Naive thymus-derived CD8-positive, alpha-beta T cell (primary cell): Measurements from ENCODE around the gene OS9. TPM values are rescaled to one million over a fixed set of nuclear protein-coding genes. Genes with fewer than 3 reads are reported as not detected.

ENCODE experiments used
- ATAC-seq, 2 donors: fragments of 150-1000 bp; cut with Tn5 transposase in 1 of 2; sonication (Bioruptor Pico), chemical (Tn5 transposase) in 1 of 2; 1 replicate in 1 of 2; 2 replicates in 1 of 2; pipeline ENCODE4 v1.10.0; 2021; ENCODE audit warnings: mild to moderate bottlenecking in 2 of 2, moderate library complexity in 2 of 2
- POLR2A ChIA-PET: fragments of 350-600 bp; sonication (Branson Sonifier 250); formaldehyde crosslinking; loops from one replicate; lab custom pipeline; 2021; ENCODE audit warnings: antibody characterized with exemption; lab: Charles Lee
- DNase-seq, 10 donors: peaks; one replicate each; pipeline versions ENCODE4 v3.0.0 to v3.0.0-alpha.2; 2020 to 2022
- H3K27ac Mint-ChIP-seq, 10 donors: one replicate each; pipeline ENCODE4 v1.8.0; 2020 to 2022; ENCODE audit warnings: mild to moderate bottlenecking in 10 of 10, mixed read lengths in 10 of 10, moderate library complexity in 4 of 10, inconsistent platforms in 1 of 10
- H3K27me3 Mint-ChIP-seq, 5 donors: one replicate each; pipeline ENCODE4 v1.8.0; 2021 to 2022; ENCODE audit warnings: mixed read lengths in 5 of 5
- H3K36me3 Mint-ChIP-seq, 3 donors: one replicate each; pipeline ENCODE4 v1.8.0; 2020 to 2022; ENCODE audit warnings: mixed read lengths in 3 of 3, mild to moderate bottlenecking in 2 of 3, inconsistent platforms in 1 of 3
- H3K4me1 Mint-ChIP-seq, 4 donors: one replicate each; pipeline ENCODE4 v1.8.0; 2021 to 2022; ENCODE audit warnings: mixed read lengths in 4 of 4
- H3K4me3 Mint-ChIP-seq, 10 donors: one replicate each; pipeline ENCODE4 v1.8.0; 2020 to 2022; ENCODE audit warnings: mild to moderate bottlenecking in 10 of 10, mixed read lengths in 10 of 10, moderate library complexity in 6 of 10, inconsistent platforms in 1 of 10
- H3K9me3 Mint-ChIP-seq, 9 donors: one replicate each; pipeline ENCODE4 v1.8.0; 2020 to 2022; ENCODE audit warnings: mixed read lengths in 9 of 9, mild to moderate bottlenecking in 3 of 9, inconsistent platforms in 1 of 9, moderate library complexity in 1 of 9
- polyA plus RNA-seq, 3 donors: library from polyadenylated mRNA; unstranded; fragments of 300-500 nt; fragmentation: Illumina TruSeq; gene quantifications; one replicate each; pipeline ENCODE4 v1.2.3, GENCODE V29; 2021
- total RNA-seq, 8 experiments: library from RNA in 2 of 8; stranded (reverse) in 2 of 8; gene quantifications; one replicate each; pipeline ENCODE4 v1.2.3 and lab custom pipeline; 2021 to 2026

Gene OS9
- total and polyA plus RNA-seq, 5 experiments from 2014 or later = 53.6 to 166 (median 56.3) TPM

DNA sequence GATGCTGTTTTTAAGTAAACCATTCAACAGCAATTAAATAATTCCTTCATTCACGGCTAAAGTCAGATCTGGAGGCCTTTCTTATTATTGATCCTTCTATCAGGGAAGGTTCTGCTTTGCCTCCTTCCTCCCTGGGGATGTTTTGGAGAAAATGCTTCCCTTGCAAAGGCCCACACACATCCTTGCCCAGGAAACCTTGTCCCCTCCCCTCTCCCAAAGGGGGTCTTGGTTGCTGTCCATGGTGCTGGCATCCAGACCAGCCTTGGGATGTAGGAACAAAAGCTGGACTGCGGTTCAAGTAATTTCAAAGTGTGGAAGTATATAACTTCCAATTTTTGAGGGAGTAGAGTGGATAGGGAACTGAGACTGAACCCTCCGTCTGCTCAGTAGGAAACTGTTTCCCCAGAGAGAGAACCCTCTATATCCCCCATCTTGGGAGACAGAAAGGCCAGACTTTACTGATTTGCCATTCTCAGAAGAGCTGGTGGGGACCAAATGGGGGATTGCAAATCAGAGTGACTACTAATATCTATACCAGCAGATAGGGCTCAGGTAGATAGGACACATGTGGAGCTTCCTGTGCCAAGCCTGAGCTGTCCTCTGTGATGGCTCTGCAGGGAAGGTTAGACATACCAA, 66.5 kb downstream of the OS9 start:
- no peak for ATAC-seq

DNA sequence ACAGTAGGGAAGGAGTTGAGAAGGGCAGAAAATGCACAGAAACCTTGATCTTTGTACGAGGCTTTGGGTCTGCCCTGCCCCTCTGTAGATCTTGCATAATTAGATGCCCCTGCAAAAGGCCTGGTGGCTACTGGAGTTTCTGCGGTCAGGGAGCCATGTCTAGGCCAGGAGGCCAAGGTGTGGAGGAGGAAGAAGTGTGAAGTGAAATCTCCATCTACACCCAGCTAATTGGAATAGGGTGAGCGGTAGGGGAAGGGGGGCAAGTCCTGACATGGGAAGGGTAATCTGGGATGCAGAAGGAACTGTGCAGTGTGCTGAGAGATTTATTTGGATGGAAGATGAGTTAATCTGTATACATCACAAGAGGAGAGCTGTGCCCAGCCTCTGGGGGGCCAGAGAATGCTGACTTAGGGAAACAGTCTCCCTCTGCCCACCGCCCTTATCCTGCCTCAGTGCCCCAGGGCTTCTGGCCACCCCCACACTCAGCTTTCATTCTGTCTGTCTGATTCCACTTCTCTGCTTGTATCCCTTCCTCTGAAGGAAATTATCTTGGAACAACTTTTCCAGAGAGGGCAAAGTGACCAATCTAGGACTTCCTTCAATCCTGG, 67.6 kb downstream of the OS9 start:
- POLR2A ChIA-PET = interaction anchor here (0.9 kb wide), 1 partner anchor 22 kb away, joined by 5 read pairs; no protein-coding TSS in a partner anchor
- Mint-ChIP-seq H3K27ac (no peak overlapping the region), H3K4me3 (no peak overlapping the region), H3K27me3 (peaks cover 4 to 23% (median 14%) of the 10 kb centered on the region in 5 donors), H3K9me3 (no peaks in the 10 kb centered on the region), H3K4me1 (peaks cover 30 to 59% (median 54%) of the 10 kb centered on the region in 4 donors), H3K36me3 (peaks cover 0 to 26% (median 0%) of the 10 kb centered on the region in 3 donors)
- DNase-seq (no peak), ATAC-seq (no peak)

More for the DNA sequence above, 66.5 kb downstream of the OS9 start:
- Mint-ChIP-seq H3K9me3 (no peaks in the 10 kb centered on the region), H3K4me1 (peaks cover 32 to 58% (median 52%) of the 10 kb centered on the region in 4 donors), H3K4me3 (no peak overlapping the region), H3K27me3 (peaks cover 0 to 16% (median 7%) of the 10 kb centered on the region in 5 donors), H3K36me3 (peaks cover 0 to 26% (median 0%) of the 10 kb centered on the region in 3 donors), H3K27ac (peak overlapping the region in 2 of 10 donors; percentile 38 to 50)
- DNase-seq = no peak
- POLR2A ChIA-PET = interaction anchor here (0.8 to 2.0 kb wide), 3 partner anchors 12 to 145 kb away, joined by 3 to 7 read pairs (median 5); partner anchors contain the start of genes EEF1AKMT3 and METTL1

- H3K27ac Mint-ChIP-seq = no peak overlapping the region
- POLR2A ChIA-PET = interaction anchor here (0.6 kb wide), 1 partner anchor 1936 kb away, joined by 3 read pairs; no protein-coding TSS in a partner anchor
- H3K4me1 Mint-ChIP-seq = peaks cover 28 to 55% (median 51%) of the 10 kb centered on the region in 4 donors
- peaks cover 5 to 27% (median 17%) of the 10 kb centered on the region in 5 donors for H3K27me3 Mint-ChIP-seq
- ATAC-seq (no peak), DNase-seq (no peak)
- H3K36me3 Mint-ChIP-seq = peaks cover 0 to 19% (median 0%) of the 10 kb centered on the region in 3 donors
- no peaks in the 10 kb centered on the region for H3K9me3 Mint-ChIP-seq
- H3K4me3 Mint-ChIP-seq = no peak overlapping the region
Observed at GRCh38 chr12:57762463-57762862, 68.5 kb downstream of the OS9 start.

DNA sequence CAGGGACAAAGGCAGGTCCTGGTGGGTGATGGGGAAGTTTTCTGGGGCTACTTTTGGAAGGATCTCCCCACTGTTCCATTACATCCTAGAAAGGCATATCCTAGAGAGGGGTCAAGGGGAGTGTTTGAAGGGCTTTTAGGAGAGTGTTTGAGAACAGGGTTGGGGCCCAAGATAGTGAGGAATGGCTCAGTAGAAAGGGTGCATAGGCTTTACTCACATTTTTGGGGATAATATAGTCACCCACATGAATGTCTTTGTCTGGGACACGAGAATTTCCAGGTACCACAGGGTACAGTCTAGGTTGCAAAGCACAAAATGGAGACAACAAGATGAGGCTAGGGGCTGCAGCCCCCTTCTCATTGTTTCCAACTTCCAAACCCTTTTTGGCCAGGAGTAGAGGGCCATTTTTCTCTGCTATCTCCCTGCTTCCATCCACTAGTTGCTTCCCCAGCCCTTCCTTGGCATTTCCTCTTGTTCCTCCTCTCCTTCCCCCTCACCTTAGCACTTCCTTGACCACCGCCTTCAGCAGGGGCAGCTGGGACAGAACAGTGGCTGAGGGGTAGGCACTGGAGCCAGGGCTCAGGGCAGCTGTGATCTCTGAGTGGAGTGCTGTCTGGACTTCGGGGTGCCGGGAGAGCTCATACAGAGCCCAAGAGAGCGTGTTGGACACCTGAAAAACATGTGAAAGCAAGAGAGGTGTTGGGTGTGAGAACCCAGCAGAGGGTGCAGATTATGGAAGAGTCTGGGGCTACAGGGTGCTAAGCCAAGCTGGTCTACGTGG, 70.1 kb downstream of the OS9 start:
- peaks cover 0 to 16% (median 1%) of the 10 kb centered on the region in 3 donors for H3K36me3 Mint-ChIP-seq
- H3K27ac Mint-ChIP-seq = peak overlapping the region in 6 of 10 donors; percentile 34 to 75 (median 60)
- ATAC-seq (no peak), DNase-seq (no peak)
- POLR2A ChIA-PET = interaction anchor here (1.0 to 3.0 kb wide), 5 partner anchors 8 to 133 kb away, joined by 3 to 17 read pairs (median 4); partner anchors contain the start of genes CTDSP2 and TSFM
- H3K9me3 Mint-ChIP-seq = no peaks in the 10 kb centered on the region
- peaks cover 25 to 46% (median 42%) of the 10 kb centered on the region in 4 donors for H3K4me1 Mint-ChIP-seq
- H3K27me3 Mint-ChIP-seq = peaks cover 5 to 27% (median 17%) of the 10 kb centered on the region in 5 donors
- peak overlapping the region; percentile 83 to 94 (median 88) for H3K4me3 Mint-ChIP-seq

DNA sequence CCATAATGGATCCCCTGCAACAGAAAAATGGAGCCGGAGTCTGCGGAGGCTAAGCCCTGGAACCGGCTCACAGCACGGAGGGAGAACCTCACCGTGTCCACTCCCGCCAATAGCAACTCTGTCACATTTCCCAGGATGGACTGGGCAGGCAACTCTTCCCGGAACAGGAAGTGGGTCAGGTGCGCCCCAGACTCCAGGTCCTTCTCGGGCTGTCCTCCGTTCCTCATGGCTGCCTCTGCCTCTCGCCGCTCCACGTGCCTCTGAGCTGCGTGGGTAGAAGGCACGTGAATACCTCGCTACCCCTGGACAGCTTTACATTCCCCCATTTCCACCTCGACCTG, 70.7 kb downstream of the OS9 start:
- peaks cover 22 to 41% (median 37%) of the 10 kb centered on the region in 4 donors for H3K4me1 Mint-ChIP-seq
- H3K4me3 Mint-ChIP-seq = peak overlapping the region; percentile 83 to 94 (median 88)
- H3K27me3 Mint-ChIP-seq = peaks cover 5 to 27% (median 17%) of the 10 kb centered on the region in 5 donors
- DNase-seq (no peak), ATAC-seq (peak; percentile 18 to 24)
- peak overlapping the region in 3 of 10 donors; percentile 28 to 67 (median 37) for H3K27ac Mint-ChIP-seq
- no peaks in the 10 kb centered on the region for H3K9me3 Mint-ChIP-seq
- peaks cover 0 to 14% (median 3%) of the 10 kb centered on the region in 3 donors for H3K36me3 Mint-ChIP-seq
- POLR2A ChIA-PET = interaction anchor here (1.0 to 3.0 kb wide), 6 partner anchors 8 to 132 kb away, joined by 3 to 17 read pairs (median 4); partner anchors contain the start of genes CTDSP2 and TSFM

DNA sequence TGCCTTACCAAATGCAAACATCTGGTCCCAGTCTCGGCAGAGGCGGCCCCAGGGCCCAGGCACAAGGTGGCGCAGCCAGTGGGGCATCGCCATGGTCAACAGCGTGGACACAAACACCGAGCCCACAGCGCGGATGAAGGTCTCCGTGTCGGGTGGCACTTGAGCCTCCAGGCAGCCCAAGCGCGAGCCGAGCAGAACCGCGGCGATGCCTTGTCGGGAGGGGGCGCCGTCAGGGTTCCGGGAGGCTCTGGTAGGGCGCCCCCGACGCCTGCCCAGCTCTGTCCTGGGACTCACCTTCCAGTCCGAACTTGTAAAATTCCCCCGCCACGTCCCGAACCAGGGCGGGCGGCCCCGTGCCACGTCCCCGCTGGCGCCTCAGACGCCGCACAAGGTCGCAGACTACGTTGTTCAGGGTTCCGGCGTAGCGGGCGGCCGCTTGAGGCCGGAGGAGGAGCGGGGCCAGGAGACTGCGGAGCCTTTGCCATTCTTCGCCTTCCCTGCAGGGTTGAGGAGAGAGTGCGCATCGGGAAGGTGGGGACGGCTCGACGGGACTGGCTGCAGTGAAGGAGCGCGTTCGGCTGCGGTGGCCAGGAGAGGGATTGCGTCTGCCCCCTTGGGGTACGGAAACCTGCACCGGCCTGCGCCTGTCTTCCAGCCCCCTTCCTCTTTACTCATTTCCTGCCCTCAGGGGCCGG, 71.2 kb downstream of the OS9 start:
- Mint-ChIP-seq H3K27me3 (peaks cover 5 to 27% (median 17%) of the 10 kb centered on the region in 5 donors), H3K9me3 (no peaks in the 10 kb centered on the region), H3K36me3 (peaks cover 0 to 14% (median 3%) of the 10 kb centered on the region in 3 donors), H3K27ac (peak overlapping the region in 7 of 10 donors; percentile 18 to 78 (median 37)), H3K4me3 (peak overlapping the region; percentile 83 to 94 (median 88)), H3K4me1 (peaks cover 20 to 43% (median 34%) of the 10 kb centered on the region in 4 donors)
- DNase-seq (peak in 8 of 10 donors; percentile 35 to 67 (median 46)), ATAC-seq (peak; percentile 79 to 81)
- POLR2A ChIA-PET = interaction anchor here (1.0 to 3.0 kb wide), 6 partner anchors 9 to 131 kb away, joined by 3 to 17 read pairs (median 4); partner anchors contain the start of genes CTDSP2 and TSFM

DNA sequence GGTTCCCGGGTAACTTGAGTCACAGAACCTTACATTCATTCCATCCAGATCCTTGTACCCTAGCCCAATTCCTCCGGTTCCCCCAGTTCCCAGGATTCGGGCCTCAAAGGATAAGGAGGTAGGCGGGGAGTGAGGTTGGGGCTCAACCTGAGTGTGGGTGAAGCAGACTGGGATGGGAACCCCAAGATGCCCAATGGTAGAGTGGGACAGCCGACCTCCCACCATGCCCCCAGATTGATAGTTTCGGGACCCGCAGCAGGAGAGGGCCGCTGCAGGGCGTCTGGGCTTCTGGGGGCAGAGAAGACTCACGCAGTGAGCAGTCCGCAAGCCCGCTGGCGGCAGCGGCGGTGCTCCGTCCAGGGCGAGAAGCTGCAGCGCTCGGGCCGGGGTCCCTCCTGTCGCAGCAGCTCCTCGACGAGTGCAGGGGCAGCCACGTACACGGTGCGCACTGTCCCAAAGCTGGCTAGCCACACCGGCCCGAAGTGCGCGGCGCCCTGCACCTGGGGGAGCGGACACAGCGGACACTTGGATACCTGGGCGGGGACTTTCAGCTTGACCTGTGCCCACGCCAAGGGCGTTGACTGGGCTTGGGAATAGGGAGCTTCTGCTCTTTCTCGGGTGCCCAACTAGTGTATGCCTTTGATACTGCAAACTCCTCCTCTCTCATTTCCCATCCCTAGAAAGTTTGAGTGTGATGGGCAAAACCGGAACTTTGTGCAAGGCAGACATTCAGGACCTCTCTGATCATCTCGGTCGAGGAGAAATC, 71.9 kb downstream of the OS9 start:
- ATAC-seq (peak; percentile 9 to 30), DNase-seq (peak in 1 of 10 donors; percentile 7)
- H3K4me3 Mint-ChIP-seq = peak overlapping the region; percentile 83 to 94 (median 88)
- POLR2A ChIA-PET = interaction anchor here (0.6 to 3.0 kb wide), 7 partner anchors 9 to 145 kb away, joined by 3 to 17 read pairs (median 3); partner anchors contain the start of genes TSFM and TSPAN31
- peaks cover 0 to 18% (median 3%) of the 10 kb centered on the region in 3 donors for H3K36me3 Mint-ChIP-seq
- H3K27ac Mint-ChIP-seq = peak overlapping the region in 4 of 10 donors; percentile 41 to 82 (median 68)
- no peaks in the 10 kb centered on the region for H3K9me3 Mint-ChIP-seq
- peaks cover 5 to 27% (median 17%) of the 10 kb centered on the region in 5 donors for H3K27me3 Mint-ChIP-seq
- H3K4me1 Mint-ChIP-seq = peaks cover 20 to 49% (median 33%) of the 10 kb centered on the region in 4 donors

DNA sequence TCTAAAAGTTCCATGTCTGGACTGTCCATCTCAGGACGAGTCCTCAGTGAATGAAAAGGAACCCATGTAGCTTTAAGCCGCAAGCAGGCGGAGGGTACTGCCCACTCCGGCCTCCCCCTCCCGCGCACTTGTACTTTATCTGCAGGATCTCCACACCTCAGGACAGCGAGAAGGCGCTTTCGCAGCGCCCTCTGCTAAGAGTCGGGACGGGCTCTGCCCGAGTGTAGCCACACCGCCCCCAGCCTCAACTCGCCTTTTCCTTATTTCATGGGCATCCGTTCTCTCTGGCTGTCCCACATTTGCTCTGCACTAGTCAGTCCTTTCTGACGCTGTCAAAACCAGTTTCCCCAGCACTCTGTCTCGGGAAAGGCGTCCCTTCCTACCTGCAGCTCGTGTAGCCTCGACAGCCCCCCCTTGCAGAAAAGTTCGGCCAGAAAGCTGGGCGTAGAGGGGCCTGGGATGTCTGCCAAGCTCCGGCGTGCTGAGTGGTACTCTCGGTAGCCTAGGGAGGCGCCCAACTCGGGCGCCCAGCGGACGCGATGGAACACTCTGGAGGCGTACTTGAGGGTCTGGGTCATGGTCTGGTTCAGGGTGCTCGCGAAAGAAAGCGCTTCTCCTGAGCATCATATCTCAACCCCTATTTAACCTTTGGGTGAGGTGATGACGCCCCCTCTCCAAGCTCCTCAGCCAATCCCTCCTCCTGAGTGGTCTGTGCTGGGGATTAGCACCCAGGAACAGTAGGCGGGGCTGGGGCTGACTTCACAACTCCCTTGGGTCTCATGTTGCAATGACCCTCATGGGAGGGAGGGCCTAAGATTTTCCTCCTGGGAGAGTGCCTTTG, 72.8 kb downstream of the OS9 start, which contains the start of gene CYP27B1:
Gene CYP27B1, minus strand, starts transcription at position 615 of the 841 bp plus-strand sequence. Its CDS starts 37 bp downstream, at position 578.
- Mint-ChIP-seq H3K36me3 (peaks cover 0 to 18% (median 3%) of the 10 kb centered on the region in 3 donors), H3K9me3 (no peaks in the 10 kb centered on the region), H3K4me3 (peak within 1 kb of the TSS; percentile 82 to 94 (median 87)), H3K27me3 (peaks cover 5 to 27% (median 17%) of the 10 kb centered on the region in 5 donors), H3K27ac (peak within 1 kb of the TSS in 3 of 10 donors; percentile 62 to 82 (median 69)), H3K4me1 (peaks cover 20 to 50% (median 38%) of the 10 kb centered on the region in 4 donors)
- ATAC-seq (peak; percentile 3 to 16), DNase-seq (no peak)
- POLR2A ChIA-PET = interaction anchor here (0.5 to 3.0 kb wide), 5 partner anchors 10 to 1286 kb away, joined by 3 to 17 read pairs (median 3); partner anchors contain the start of gene TSPAN31

GRCh38 chr12:57767305-57767698, 73.4 kb downstream of the OS9 start:
- Mint-ChIP-seq H3K4me3 (peak overlapping the region in 3 of 10 donors; percentile 24 to 94 (median 94)), H3K9me3 (no peaks in the 10 kb centered on the region), H3K27me3 (peaks cover 5 to 27% (median 17%) of the 10 kb centered on the region in 5 donors), H3K36me3 (peaks cover 0 to 18% (median 3%) of the 10 kb centered on the region in 3 donors), H3K27ac (no peak overlapping the region), H3K4me1 (peaks cover 23 to 54% (median 41%) of the 10 kb centered on the region in 4 donors)
- DNase-seq (no peak), ATAC-seq (no peak)
- POLR2A ChIA-PET = interaction anchor here (0.5 to 1.1 kb wide), 2 partner anchors 9 to 1237 kb away, joined by 3 to 6 read pairs; no protein-coding TSS in a partner anchor

GRCh38 chr12:57767876-57768275, 73.9 kb downstream of the OS9 start:
- Mint-ChIP-seq H3K4me3 (no peak overlapping the region), H3K27ac (no peak overlapping the region), H3K27me3 (peaks cover 5 to 27% (median 17%) of the 10 kb centered on the region in 5 donors), H3K9me3 (no peaks in the 10 kb centered on the region), H3K4me1 (peaks cover 25 to 57% (median 42%) of the 10 kb centered on the region in 4 donors), H3K36me3 (peaks cover 0 to 18% (median 3%) of the 10 kb centered on the region in 3 donors)
- ATAC-seq (no peak), DNase-seq (no peak)
- POLR2A ChIA-PET = interaction anchor here (0.5 to 1.1 kb wide), 2 partner anchors 9 to 1238 kb away, joined by 3 to 6 read pairs; no protein-coding TSS in a partner anchor
